C4-2B (cell line): ENCODE data around the gene DNAH1.

Experiments
- CTCF ChIP-seq: fragments of 450-650 bp; conservative IDR thresholded peaks from 2 replicates; pipeline ENCODE4 v1.5.1; 2017; ENCODE audit warnings: mild to moderate bottlenecking
- ZFX ChIP-seq: fragments of 450-650 bp; IDR thresholded peaks from 2 replicates; pipeline ENCODE4 v1.6.1; 2017

- TF ChIP-seq CTCF (no peak), ZFX (no peak)
Measured at GRCh38 chr3:52306978-52307377, 9.1 kb upstream of the DNAH1 start.
